DOHH2 (cell line): ENCODE results near the gene ZBTB7C.

Experiments
- H3F3A ChIP-seq: fragments of 200-600 bp; sonication (generic), shearing (Covaris generic); 2 replicates; pipeline ENCODE4 v1.6.0; 2016; ENCODE audit warnings: antibody characterized with exemption, mild to moderate bottlenecking; ENCODE audit not compliant: control insufficient read depth, insufficient read depth
- H3K27ac ChIP-seq: fragments of 200-600 bp; sonication (generic); 2 replicates; pipeline ENCODE4 v1.5.1; 2014; ENCODE audit warnings: low read depth, mild to moderate bottlenecking, low read length, moderate library complexity
- H3K27me3 ChIP-seq: fragments of 200-600 bp; sonication (generic); 2 replicates; pipeline ENCODE4 v1.6.1; 2014; ENCODE audit warnings: mild to moderate bottlenecking, low read length, mixed read lengths; ENCODE audit not compliant: control insufficient read depth
- H3K36me3 ChIP-seq: fragments of 200-600 bp; sonication (generic); 2 replicates; pipeline ENCODE4 v1.6.1; 2014; ENCODE audit warnings: mild to moderate bottlenecking, low read length, moderate library complexity, mixed read lengths; ENCODE audit not compliant: control insufficient read depth
- H3K4me1 ChIP-seq: fragments of 200-600 bp; sonication (generic); 2 replicates; pipeline ENCODE4 v1.6.1; 2014; ENCODE audit warnings: mild to moderate bottlenecking, low read length, mixed read lengths; ENCODE audit not compliant: control insufficient read depth
- H3K4me2 ChIP-seq: fragments of 200-600 bp; sonication (generic); 2 replicates; pipeline ENCODE4 v1.6.0; 2014; ENCODE audit warnings: mild to moderate bottlenecking, low read length, moderate library complexity
- H3K4me3 ChIP-seq: fragments of 200-600 bp; sonication (generic); 2 replicates; pipeline ENCODE4 v1.5.1; 2014; ENCODE audit warnings: mild to moderate bottlenecking, low read length, mixed read lengths
- H3K79me2 ChIP-seq: fragments of 200-600 bp; sonication (generic); 2 replicates; pipeline ENCODE4 v1.6.1; 2014; ENCODE audit warnings: mild to moderate bottlenecking, low read length, mixed read lengths; ENCODE audit not compliant: control insufficient read depth
- H3K9me2 ChIP-seq: fragments of 200-600 bp; sonication (generic); replicated peaks from 2 replicates; pipeline ENCODE4 v1.6.1; 2014; ENCODE audit warnings: mild to moderate bottlenecking, low read length, mixed read lengths; ENCODE audit not compliant: control insufficient read depth
- H3K9me3 ChIP-seq: fragments of 200-600 bp; sonication (generic); 2 replicates; pipeline ENCODE4 v1.6.1; 2014; ENCODE audit warnings: antibody characterized with exemption, low read length, mixed read lengths; ENCODE audit not compliant: control insufficient read depth, insufficient read depth
- H4K20me1 ChIP-seq: fragments of 200-600 bp; sonication (generic); 2 replicates; pipeline ENCODE4 v1.6.0; 2014; ENCODE audit warnings: low read depth, mild to moderate bottlenecking, antibody characterized with exemption, low read length, moderate library complexity; ENCODE audit not compliant: control insufficient read depth, insufficient read depth
- EZH2phosphoT487 ChIP-seq: fragments of 200-600 bp; sonication (generic); IDR thresholded peaks from 2 replicates; pipeline ENCODE4 v1.6.1; 2017; ENCODE audit warnings: borderline replicate concordance, mild to moderate bottlenecking, antibody characterized with exemption, low read length, moderate library complexity, mixed read lengths
- TF ChIP-seq, protein P1 (sequence below): fragments of 200-600 bp; sonication (generic); IDR thresholded peaks from one replicate; pipeline ENCODE4 v1.5.1; 2014; ENCODE audit warnings: antibody characterized with exemption, mild to moderate bottlenecking, low read depth, low read length; ENCODE audit not compliant: poor library complexity, severe bottlenecking

Gene ZBTB7C

DNA sequence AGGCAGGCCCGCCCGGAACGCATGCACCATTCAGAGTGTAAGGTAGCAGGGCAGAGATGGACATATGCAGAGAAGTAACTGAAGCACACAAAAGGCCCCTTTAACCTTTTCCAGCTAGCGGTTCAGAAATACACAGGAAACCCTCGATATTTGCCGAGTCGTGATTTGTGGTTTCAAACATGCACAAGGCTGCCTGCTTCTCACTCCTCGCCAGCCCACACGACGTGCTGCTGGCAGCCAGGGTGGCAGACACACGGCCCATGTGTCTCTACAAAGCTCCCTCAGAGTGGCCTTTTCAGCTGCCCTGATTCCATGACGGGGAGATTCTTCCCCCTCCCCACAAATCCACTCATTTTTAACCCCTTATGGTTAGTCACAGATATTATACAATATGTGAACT is 23.6 kb downstream of the ZBTB7C start:
- Histone ChIP-seq H3K4me1 (no peaks in the 10 kb centered on the region), H4K20me1 (no peaks in the 10 kb centered on the region), H3K27me3 (peaks cover 9% of the 10 kb centered on the region; the same call in 1 of the 2 replicates), H3K36me3 (no peaks in the 10 kb centered on the region), H3K9me2 (no peaks in the 10 kb centered on the region), H3K9me3 (no peaks in the 10 kb centered on the region), H3K79me2 (no peaks in the 10 kb centered on the region), H3K27ac (no peak overlapping the region), H3K4me2 (no peak overlapping the region), H3K4me3 (no peak overlapping the region), H3F3A (no peaks in the 10 kb centered on the region)
- TF ChIP-seq, protein P1, sequence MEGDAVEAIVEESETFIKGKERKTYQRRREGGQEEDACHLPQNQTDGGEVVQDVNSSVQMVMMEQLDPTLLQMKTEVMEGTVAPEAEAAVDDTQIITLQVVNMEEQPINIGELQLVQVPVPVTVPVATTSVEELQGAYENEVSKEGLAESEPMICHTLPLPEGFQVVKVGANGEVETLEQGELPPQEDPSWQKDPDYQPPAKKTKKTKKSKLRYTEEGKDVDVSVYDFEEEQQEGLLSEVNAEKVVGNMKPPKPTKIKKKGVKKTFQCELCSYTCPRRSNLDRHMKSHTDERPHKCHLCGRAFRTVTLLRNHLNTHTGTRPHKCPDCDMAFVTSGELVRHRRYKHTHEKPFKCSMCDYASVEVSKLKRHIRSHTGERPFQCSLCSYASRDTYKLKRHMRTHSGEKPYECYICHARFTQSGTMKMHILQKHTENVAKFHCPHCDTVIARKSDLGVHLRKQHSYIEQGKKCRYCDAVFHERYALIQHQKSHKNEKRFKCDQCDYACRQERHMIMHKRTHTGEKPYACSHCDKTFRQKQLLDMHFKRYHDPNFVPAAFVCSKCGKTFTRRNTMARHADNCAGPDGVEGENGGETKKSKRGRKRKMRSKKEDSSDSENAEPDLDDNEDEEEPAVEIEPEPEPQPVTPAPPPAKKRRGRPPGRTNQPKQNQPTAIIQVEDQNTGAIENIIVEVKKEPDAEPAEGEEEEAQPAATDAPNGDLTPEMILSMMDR = no peak
- no peak for TF ChIP-seq EZH2phosphoT487

DNA sequence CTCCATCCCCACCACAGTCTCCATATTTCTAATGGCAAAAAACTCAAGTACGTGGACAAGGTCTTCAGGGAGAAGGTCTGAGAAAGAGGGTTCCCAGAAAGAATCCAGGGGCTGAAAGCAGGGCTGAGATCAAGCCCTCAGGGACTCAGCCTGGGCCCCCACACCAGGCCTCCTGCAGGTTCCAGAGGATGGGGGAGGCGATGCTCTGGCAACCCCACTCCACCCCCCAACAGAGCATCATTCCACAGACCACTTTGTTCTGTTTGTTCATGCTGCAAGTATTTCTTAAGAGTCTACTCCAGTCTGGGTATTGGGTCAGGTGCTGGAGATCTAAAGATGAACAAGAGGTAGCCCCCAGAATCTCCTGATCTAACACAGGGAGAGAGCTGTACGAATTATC is 32.2 kb downstream of the ZBTB7C start:
- Histone ChIP-seq H3K4me3 (no peak overlapping the region), H3K27ac (no peak overlapping the region), H3K9me2 (no peaks in the 10 kb centered on the region), H4K20me1 (no peaks in the 10 kb centered on the region), H3K27me3 (peaks cover 15% of the 10 kb centered on the region), H3K4me2 (no peak overlapping the region), H3F3A (no peaks in the 10 kb centered on the region), H3K9me3 (no peaks in the 10 kb centered on the region), H3K36me3 (no peaks in the 10 kb centered on the region), H3K4me1 (no peaks in the 10 kb centered on the region), H3K79me2 (no peaks in the 10 kb centered on the region)
- no peak for TF ChIP-seq EZH2phosphoT487

DNA sequence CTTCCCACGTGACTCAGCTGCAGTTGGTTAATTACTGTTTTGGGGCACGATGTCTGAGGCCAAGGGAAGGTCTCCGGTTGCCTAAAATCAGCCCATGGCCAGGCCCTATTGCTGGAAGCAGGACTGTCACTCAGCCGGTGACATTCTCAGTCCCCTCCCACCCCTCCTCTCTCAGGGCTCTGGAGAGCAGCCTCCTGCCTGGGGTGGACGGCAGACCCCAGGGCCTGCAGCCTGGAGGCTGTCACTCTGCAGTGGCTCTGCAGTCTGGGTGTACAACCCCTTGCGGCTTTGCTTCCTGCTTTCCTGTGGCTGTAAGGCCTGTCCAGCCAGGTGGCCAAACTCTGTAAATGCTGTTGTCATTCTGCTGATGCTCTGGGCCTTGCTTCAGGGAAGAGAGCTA is 32.8 kb downstream of the ZBTB7C start:
- H3K9me2 ChIP-seq = no peaks in the 10 kb centered on the region
- H3K27ac ChIP-seq = no peak overlapping the region
- H3K79me2 ChIP-seq = no peaks in the 10 kb centered on the region
- no peaks in the 10 kb centered on the region for H3K36me3 ChIP-seq
- H3K4me2 ChIP-seq = no peak overlapping the region
- H3K4me1 ChIP-seq = no peaks in the 10 kb centered on the region
- H3K9me3 ChIP-seq = no peaks in the 10 kb centered on the region
- peaks cover 13% of the 10 kb centered on the region for H3K27me3 ChIP-seq
- TF ChIP-seq EZH2phosphoT487 = no peak
- no peak overlapping the region for H3K4me3 ChIP-seq
- no peaks in the 10 kb centered on the region for H4K20me1 ChIP-seq
- H3F3A ChIP-seq = no peaks in the 10 kb centered on the region

DNA sequence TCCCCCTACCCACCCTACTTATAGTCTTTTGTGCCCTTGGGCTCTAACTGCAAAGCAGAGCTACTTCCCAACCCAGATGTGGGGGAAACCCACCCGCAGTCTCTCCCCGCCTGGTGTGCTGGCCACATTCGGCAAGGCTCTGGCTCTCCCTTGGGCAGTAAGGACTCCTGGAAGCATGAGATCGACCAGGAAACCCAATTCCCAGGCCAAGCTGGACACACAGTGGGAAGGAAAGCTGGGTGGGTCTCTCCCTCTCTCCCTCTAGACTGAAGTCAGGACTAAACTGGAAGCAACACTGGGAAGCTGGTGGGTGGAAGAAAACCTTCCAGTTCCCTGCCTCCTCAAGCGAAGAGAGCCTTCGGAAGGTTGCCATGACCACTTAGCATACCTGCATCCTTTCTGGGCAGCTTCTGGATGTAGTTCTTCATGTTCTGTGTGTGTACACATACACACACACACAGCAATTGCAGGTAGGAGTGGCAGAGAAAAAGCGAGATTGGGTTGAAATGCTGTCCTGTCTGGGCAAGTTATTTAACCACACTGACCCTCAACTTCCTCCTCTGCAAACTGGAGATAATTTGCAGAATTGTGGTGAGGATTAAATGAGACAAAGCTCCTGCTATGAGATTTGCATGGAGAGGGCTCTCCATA is 33.9 kb downstream of the ZBTB7C start:
- Histone ChIP-seq H3F3A (no peaks in the 10 kb centered on the region), H3K27me3 (peaks cover 6% of the 10 kb centered on the region), H3K4me1 (no peaks in the 10 kb centered on the region), H3K36me3 (no peaks in the 10 kb centered on the region), H3K9me3 (no peaks in the 10 kb centered on the region), H3K27ac (no peak overlapping the region), H3K79me2 (no peaks in the 10 kb centered on the region), H3K4me2 (no peak overlapping the region), H3K9me2 (no peaks in the 10 kb centered on the region), H3K4me3 (no peak overlapping the region), H4K20me1 (no peaks in the 10 kb centered on the region)
- TF ChIP-seq EZH2phosphoT487 = no peak
- TF ChIP-seq, protein P1 = no peak
